GM19395 (cell line): ENCODE data around the gene GTSF1L.
"Not testable (repeated sequence)": the region's sequence is repeated elsewhere in the genome, so short reads cannot be mapped to it uniquely, and the experiment has no call there.

Experiments used
- ATAC-seq: cut with Tn5 transposase; IDR thresholded peaks from one replicate; pipeline ENCODE4 v1.9.1; 2021; ENCODE audit warnings: mild to moderate bottlenecking, moderate library complexity; ENCODE audit not compliant: unreplicated experiment

GTSF1L gene

DNA sequence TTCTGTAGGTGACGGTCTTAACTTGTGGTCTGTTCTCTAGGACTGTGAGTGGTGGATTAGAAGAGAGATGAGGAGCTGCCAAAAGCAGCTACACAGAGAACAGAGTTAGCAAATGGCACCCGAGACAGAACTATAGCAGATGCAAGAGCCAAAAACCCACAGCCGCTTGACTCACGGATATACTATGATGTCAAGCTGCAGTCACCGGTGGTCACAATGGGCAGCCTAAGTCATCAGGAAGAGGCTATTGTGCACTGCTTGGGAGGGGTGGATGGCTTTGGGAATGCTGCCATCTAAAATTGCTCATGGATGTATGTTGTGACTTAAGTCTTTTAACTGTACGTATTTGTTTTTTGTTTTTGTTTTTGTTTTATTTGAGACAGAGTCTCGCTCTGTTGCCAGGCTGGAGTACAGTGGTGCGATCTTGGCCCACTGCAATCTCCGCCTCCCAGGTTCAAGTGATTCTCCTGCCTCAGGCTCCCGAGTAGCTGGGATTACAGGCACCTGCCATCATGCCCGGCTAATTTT, at the start of gene GTSF1L:
TSS of gene GTSF1L (minus strand) at position 192 of the 528 bp plus-strand sequence. CDS start 308 bp downstream, outside the sequence.
- no peak for ATAC-seq

DNA sequence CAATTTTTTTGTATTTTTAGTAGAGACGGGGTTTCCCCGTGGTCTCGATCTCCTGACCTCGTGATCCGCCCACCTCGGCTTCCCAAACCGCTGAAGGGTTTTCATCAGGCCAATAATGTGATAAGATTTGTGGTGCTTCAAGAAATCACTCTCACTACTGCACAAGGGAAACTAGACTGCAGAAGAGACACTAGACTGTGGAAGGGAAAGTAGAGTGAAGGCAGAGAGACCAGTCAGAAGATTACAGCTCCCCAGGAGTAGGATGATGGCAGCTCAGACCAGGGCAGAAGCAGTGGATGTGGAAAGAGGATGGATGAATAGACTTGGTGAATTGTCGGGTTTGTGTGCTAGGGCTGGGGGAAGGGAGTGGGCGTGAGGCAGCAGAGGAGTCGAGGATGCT, 48.0 kb upstream of the GTSF1L start:
- ATAC-seq, result no peak

DNA sequence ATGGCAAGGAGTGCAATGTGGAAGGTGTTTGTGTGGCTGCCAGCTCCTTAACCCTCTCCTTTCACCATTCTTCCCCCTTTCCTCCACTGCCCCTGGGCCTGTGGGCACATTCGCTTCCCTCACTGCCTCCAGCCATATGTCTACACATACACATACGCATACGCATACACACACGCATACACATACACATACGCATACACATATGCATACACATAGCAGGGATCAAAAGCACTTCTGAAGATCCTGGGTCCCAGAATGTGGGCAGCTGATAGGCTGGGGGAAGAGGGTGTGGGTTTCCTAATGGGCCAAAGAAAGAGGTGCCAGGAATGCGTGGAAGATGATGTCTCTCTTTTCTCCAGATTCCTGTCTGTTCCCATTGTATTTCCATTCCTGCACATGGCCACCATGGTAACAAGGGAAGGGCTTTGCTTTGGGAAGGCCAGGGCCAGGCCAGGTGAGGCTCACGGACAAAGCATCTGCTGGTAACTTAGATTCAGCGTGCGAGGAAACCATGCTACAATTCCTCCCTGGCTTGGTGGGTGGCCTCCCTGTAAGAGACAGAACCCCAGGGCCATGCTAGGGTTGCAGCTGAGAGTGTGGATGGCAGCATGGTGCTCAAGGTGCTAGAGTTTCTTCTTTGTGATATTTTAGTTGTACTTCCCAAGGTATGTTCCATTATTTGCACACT, 44.8 kb upstream of the GTSF1L start:
- ATAC-seq, result no peak

DNA sequence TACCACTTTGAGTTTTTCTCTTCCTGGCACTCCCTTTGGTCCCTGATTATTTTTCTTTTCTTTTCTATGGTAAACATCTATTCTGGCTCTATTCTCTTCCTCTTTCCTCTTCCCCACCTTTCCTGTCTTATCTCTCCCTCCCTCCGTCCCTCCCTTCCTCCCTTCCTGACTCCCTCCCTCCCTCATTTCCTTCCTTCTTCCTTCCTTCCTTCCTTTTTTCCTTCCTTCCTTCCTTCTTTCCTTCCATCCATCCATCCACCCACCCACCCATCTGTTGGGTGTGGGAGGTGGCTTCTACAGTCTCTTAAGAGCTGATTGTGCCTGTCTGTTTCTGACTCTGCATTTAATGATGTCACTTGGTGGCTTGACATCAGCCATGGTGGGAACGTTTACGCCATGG, 43.5 kb upstream of the GTSF1L start:
- no peak for ATAC-seq

DNA sequence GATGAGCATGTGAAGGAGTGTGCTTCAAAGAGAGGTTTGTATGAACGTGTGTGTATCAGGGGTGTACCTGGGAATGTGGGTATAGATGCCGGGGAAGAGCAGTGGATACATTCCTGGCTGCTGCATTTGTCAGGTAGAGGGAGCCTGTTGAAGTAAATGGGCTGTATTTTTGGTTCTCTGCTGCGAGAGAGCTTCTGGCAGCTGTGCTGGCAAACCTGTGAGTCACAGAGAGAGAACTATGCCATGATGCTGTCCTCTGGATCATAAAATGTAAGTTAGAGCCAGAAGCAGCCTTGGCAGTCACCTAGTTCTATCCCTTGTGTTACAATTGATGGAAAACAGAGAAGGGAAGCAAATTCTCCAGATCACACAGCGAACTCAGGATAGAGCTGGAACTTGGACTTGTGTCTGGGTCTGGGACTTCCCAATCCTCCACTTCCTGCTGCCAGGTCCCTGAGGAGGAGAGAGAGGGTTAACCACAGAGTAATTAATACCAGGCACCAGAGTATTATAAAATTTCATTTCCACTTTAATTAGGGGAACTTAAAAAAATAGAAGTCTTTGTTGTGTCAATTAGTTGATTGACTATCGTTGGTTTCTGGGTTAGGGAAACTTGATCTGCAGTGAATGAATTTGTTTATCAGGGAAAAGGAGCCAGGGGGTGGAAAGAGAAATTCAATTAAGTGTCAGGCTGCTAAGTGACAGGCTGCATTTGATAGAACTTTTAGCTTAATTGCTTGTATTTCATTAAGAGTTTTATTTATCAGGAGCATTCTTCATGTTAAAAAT, 41.1 kb upstream of the GTSF1L start:
- ATAC-seq, result no peak

DNA sequence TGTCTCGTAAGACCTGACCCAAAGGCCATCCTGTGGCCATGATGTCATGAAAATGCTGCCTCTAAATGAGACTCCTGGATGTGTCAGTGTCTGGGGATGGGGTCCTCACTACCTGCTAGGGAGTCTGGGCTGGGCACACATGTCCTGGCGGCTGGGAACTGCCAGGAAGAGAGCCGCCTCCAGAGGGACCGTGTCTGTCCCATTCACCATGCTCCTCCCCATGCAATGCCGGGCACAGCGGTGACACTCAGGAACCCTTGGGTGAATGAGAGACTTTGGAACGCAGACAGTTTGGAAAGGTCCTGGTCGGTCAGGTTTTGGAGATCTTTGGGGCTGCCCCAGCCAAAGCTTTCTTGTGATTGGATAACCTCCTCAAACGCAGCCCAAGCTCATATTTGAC, 40.1 kb upstream of the GTSF1L start:
- no peak for ATAC-seq

DNA sequence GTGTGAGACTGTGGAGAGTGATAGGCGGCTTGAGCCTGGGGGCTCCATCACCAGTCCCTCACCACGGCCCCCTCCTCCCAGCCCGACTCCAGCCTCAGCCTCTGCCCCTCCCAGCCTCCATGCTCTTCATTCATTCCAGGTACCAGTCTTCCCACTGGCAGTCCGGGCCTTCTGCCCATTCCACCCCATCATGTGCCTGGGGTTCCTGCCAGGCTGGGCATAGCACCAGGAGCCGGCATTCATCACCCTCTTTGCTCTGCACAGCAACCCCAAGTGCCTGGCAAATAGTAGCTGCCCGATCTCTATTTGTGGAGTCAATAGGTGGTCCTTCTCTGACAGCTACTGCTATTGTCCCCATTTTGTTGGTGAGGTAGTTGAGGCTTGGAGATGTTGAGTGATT, 39.6 kb upstream of the GTSF1L start:
- no peak for ATAC-seq

DNA sequence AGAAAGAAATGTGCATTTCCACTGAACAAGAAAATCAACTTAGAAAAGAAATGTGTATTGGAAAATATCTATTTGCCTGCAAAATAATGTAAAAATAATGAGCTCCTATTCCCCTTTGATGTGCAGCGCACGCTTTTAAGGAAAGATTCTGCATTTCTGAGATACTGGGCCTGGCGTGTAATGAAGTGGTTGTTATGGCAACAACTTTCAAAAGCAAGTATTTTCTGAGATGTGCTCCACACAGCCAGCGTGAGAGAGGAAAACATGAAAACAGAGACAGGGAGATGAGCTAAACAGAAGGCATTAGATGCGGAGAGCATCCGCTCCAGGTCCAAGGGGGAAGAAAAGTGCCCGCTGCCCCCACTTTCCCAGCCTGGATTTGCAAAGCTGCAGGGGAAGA, 39.1 kb upstream of the GTSF1L start:
- ATAC-seq, result no peak

DNA sequence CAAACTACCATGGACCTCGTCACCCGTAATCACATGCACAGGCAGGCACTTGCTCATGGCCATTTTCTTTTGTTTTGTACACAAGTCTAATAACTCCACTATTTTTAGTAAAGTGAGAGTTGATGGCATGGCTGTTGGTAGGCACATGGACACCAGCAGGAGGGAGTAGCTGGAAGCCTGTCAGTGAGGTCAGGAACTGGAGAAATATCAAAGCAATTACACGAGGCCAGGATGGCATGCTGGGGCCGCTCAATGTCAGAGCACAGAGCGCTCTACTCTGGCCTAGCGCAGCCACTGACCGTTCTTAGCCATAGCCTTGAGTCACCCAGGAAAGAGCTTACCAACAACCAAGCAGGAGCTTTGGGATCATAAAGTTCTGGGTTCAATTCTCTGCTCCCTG, 36.1 kb upstream of the GTSF1L start:
- no peak for ATAC-seq

DNA sequence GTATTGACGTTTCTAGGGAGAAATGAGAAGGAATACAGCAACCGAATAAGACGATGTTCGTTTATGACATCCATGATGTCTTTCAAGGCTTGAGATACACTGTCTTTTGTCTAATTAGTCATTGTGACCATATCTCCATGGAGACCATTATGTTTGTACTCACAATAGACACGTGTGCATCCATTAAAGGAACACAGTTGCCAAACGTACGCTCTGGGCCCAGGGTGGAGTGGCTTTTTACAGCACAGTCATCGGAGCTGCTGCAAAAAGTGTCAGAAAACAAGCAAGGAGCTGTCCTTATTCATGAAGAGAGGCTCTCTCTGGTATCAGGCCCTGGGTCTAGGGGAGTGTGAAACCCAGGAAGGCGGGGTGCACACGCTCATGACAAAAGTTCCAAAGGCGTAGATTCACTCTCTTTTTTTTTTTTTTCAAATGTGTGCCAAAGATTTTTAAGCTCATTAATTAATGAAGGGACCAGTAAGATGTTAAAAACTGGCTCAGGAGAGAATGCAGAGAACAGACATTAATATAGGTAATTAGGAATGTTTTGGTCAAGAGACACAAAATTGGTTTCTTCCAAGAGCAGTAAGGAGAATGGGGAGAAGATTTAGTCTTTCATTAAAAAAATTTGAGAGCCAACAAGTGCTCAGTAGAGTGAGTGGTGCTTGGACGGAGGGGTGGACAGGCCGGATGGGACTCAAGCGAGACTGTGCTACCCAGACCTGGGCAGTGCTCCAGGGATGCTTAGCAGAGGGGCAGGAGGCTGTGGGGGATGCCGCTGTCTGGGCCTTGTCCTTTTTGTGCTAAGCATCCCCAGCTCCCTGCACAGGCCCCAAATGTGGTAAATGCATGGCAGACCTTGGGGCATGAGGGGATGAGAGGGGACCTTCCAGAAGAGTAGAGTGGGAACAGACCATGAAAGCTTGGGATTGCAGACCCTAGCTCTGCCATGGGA, 34.9 kb upstream of the GTSF1L start:
- ATAC-seq, result no peak

DNA sequence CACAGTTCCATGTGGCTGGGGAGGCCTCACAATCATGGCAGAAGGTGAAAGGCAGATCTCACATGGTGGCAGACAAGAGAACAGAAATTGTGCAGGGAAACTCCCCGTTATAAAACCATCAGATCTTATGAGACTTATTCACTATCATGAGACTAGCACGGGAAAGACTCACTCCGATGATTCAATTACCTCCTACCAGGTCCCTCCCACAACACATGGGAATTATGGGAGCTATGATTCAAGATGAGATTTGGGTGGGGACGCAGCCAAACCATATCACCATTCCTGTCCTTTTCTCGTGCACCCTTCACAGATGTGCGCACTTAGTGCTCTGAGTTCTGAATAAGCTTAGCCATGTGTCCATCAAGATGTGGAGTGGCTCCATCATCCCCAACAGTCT, 31.1 kb upstream of the GTSF1L start:
- ATAC-seq, result not testable (repeated sequence)

DNA sequence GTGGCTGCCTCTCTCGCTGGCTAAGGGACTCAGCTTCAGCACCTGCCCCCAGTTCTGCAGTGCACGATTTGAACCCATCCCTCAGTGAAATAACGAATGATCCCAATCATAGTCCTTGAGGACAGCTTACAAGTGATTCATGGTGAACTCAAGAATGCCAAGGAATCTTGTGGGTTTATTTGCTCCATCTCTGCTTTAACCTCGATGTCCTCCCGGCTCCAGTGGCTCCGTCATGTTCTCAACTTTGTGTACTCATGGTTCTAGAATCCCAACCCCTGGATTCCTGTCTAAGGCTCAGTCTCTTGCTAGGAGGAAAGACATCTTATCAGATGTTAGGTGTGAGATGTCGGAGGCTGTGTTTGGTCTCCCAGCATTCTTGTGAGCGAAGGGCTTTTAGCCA, 29.0 kb upstream of the GTSF1L start:
- no peak for ATAC-seq

DNA sequence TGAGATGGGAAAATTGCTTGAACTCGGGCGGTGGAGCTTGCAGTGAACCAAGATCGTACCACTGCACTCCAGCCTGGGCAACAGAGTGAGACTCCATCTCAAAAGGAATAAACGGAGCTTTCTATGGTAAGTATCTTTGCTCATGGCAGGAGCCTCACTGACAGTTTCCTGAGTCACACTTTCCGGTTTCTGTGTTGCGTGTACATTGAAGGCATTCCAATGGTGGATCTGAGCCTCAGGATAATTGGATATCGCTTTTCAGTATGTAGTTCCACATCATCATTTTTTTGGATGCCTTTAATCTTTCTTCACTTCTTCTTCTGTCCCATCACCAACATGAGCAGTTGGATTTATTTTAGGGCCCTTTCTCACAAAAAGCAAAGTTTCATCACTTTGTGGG, 28.6 kb upstream of the GTSF1L start:
- ATAC-seq, result no peak

DNA sequence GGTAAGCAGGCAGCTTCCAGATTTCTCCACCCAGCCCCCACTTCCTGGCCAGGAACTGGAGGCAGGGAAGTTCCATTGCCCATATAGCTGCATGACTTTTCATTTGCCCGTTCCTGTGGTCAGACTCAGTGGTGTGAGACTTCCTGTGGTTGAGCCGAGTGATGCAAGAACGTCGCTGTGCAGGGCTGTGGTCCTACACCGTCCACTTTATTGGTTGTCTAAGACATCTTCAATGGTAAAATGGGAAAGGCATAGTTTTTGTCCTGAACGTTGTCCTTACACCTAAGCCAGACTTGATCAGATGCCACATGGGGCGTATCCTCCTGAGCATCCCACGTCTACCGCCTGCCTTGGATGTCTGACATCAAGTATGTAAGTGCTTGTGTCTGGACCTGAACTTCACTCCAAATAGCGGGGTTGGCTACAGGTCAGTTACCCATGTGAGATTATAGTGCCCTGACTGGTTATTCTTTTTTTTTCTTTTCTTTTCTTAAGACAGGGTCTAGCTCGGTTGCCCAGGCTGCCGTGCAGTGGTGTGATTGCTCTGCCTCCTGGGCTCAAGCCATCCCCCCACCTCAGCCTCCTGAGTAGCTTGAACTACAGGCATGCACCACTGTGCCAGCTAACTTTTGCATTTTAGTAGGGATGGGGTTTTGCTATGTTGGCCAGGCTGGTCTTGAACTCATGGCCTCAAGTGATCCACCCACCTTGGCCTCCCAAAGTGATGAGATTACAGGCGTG, 25.9 kb upstream of the GTSF1L start:
- ATAC-seq, result no peak

DNA sequence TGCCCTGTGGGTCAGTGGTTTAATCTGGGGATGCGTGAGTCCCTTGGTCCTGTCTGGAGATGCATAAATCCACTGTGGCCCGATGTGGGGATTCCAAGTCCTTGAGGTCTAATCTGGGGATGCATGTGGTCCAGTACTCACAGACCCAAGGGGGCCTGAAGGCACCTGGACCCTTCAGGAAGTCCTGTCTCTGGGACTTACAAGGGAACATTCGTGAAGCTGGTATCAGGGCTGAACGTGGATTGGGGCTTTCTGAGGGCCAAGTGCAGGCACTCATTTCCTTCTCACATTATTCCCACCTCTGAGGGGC, 25.2 kb upstream of the GTSF1L start:
- no peak for ATAC-seq

DNA sequence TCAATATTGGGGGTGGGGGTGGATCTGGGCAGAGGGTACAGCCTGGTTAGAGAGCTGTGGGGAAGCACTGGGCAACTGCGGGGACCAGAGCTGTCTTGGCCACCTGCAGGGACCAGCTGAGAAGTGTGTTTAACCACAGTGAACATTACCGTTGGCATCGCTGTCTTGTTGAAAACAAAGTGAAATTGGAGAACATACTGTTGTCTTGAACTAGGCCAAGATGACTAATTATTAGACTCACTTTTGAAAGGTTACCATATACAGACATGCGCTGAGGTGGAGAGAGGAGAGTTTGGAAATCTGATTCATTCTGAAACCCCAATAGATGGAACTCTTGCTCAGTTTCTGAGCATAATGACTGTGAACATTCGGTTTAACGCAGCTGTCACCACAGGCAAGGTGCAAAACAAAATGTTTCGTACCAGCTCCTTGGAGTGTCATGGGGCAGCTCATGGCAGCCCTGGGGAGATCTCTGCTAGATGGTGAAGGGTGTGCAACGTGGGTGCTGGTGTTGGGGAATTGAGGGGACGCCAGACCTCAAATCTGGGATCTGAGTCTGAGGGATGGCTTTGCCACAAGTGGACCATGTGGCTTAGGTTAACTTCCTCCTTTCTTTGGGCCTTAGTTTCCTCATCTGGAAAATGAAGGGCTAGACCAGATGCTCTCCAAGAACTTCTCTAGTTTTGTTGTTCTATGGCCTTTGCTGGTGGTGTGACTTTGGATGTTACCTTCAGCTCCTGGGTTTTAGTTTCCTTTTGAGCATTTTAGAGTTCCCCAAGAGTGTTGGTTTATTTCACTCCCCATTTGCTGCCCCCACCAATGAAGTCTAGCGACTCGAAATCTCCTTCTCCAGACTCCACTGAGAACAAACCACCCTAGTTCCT, 24.6 kb upstream of the GTSF1L start:
- ATAC-seq, result peak; percentile 81

DNA sequence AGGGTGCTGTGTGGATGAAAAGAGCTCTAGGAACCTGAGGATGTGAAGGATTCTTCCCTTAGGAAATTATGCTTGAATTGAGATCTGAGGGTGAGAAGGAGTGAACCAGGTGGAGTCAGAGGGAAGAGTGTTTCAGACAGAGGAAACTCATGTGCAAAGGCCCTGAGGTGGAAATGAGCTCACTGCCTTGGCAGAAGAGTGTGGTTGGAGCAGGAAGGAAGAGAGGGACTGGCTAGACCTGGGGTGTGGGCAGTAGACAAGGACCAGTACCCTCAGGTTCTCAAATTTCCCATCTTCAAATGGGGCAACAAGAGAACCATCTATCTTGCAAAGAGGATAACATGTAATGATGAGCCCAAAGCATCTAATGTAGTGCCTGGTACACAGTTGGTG, 24.0 kb upstream of the GTSF1L start:
- no peak for ATAC-seq

DNA sequence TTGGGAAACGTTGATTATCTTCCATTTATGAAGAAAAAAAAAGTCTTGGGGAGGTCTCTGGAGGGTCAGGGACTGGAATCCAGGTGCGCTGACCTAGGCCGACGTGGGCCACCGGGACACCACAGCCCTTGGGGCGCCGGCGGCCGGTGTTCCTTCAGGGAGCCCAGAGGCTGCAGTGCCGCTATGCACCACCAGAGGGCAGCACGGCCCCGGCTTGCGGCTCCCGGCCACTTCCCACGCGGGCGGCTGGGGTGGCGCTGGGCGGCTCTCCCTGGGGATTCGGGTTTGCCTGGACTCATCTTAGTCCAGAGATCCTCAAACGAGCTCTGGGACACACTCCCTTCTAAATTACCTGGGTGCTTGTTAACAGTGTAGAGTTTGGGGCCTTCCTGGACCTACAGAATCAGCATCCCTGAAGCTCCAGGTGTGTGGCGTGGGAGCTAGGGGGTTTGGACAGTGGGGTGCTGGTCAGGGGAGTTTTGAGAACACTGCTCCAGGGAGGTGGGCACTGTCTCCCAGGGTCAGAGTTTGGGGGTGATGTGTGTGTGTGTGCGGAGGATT, 23.0 kb upstream of the GTSF1L start:
- ATAC-seq, result no peak

DNA sequence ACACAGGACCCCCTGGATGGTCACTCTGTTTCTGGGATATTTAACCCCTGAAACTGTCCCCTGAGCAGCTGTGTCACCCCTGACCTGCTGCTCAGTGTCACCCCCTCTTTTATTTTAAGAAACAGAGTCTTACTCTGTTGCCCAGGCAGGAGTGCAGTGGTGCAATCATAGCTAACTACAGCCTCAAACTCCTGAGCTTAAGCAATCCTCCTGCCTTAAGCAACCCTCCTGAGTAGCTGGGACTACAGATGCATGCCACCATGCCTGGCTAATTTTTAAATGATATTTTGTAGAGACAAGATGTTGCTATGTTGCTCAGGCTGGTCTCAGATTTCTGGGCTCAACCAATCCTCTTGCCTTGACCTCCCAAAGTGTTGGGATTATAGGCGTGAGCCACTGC, 21.5 kb upstream of the GTSF1L start:
- ATAC-seq, result no peak
